NT2/D1 (cell line): ENCODE results near the gene CCNJL.

Experiments
- SUZ12 ChIP-seq: IDR thresholded peaks from 2 replicates; pipeline ENCODE4 v1.6.1; 2011; ENCODE audit not compliant: insufficient read length, insufficient read depth; ENCODE audit errors: extremely low read depth
- YY1 ChIP-seq: IDR thresholded peaks from 2 replicates; pipeline ENCODE4 v1.6.1; 2011; ENCODE audit not compliant: insufficient read length, insufficient read depth

DNA sequence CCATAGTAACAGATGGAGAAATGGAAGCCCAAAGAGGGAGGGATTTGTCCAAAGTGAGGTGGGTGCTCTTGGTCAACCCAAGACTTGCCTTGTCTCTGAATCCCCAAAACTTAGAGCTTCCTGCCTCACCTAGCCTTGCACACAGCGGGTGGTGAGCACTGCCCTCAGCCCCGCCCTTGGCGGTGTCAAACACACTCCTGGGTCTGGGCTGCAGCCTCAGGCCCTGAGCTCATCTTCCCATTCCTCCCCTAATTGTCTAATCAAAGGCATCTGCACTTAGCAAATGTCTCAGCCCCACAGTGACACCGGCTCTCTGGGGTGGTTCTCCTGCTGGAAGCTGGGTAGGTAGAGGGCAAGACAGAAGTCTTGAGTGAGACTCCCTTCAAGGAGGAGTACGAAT lies 62.1 kb downstream of the CCNJL start:
- TF ChIP-seq SUZ12 (no peak), YY1 (no peak)
